NCI-H1092 treated with DMSO at 0.1 percent for 48 hours (cell line): Measurements from ENCODE around the gene RSPO4.

Source experiments
- DNase-seq: peaks from one replicate; lab custom pipeline; 2025; lab: John Stamatoyannopoulos, UW

RSPO4 gene

DNA sequence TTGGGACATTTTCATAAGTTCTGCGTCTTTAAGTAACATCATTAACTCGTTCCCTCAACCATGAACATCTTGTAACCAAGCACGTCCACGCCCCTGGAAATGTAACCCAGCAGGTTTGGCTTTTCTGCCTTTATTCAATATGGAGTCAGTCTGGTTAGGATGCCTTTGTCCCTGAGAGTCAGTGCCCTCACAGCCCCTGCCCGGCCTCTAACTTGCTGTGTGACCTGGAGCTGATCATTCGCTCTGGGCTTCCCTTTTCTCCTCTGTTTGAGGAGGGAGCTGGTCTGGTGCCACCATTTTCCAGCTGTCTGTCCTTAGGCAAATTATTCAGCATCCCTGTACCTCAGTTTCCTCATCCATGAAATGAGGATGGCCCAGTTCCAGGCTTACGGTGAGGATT lies 59.5 kb downstream of the RSPO4 start:
- DNase-seq = no peak

DNA sequence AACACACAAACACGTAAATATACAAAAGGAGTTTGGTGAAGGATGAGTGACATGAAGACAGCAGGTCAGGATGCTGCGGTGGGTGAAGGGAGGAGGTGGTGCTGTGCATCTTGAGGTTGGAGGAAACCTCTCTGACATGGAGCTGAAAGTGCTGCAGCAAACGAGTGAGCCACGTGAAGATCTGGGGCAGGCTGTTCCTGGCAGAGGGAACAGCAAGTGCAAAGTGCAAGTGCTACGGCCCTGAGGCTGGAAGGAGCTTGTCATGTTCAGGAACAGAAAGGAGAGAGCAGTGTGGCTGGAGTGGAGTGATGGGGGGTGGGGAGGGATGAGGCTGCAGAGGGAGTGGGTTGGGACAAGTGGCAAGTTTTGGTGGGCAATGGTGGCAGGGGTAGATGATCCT lies 61.2 kb downstream of the RSPO4 start:
- DNase-seq = no peak

DNA sequence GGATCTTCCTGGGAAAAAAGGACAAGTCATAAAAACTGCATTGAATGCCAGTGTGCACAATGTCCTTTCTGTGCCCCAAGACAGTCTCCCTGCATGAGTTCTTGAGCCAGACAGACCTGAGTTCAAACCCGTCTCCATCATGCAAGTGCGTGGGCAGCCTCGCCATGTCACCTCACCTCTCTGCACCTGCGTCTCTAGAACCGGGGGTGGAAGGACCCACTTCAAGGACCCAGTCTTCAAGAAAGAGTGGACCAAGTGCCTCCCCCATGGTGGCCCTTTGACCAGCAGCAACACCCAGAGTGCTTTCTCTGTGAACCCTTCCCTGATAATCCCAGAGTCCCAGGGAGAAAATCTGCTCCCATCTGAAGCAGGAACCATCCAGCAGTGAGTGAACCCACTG lies 62.5 kb downstream of the RSPO4 start:
- DNase-seq = no peak

DNA sequence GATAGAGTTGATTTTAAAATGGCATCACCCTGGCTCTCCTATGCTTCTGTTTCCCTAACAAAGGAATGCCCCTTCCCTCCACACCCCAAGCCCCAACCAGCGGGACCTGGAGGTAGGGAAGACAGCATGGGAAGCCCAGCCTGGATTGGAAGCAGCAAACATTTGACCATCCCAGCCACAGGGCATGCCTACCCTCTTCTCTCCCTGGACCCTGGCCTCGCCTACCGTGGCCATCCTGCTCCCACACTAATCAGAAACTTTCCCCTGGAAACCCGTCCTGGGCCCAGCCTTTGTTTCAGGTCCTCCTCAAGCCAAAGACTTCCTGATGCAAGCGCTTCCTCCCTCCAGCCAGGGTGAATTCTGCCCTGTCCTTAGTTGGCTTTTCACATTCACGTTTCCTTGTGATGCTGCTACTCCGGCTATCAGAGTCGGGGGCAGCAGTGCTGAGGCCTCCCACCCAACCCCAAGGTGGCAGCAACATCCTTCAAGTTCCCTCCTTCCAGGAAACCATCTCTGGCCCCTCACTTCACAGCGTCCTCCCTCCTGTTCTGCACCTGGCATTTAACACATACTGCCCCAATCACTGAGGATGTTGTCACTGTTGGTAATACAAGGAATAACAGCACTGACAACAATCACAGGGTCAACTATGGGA lies 67.8 kb downstream of the RSPO4 start:
- DNase-seq = no peak

DNA sequence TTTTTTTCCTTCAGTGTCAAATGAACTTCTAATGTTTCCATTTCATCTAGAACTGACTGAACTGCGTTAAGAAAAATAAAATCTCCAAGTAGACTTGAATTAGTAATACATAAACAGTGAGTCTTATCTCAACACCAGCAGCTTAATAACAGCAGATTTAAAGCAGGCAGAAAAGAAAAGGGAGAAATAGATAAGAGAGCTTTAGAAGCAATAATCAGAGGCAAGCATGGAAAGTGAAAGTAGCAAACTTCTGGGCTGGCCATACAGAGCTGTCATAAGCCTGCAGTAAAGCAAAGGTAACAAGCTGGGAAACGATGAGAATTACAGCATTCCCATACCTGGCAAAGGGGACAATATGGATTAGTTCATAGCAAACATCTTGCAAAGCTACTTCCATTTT lies 69.1 kb downstream of the RSPO4 start:
- no peak for DNase-seq

DNA sequence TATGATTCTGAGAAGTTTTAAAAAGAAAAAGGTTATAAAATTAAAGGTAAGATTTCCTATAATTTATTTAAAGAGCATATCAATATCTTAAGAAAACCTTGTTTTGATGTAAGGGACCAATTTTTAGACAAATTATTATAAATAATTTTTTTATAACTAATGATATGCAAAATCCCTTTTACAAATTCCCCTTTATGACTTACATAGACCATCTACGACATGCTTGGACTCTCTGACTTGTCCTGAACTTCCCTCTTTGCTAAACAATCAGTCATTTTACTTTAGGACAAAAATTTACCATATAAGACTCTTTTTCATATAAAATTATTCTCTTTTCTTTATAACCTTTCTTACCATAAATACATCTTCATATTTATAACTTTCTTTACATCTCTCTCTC lies 70.7 kb downstream of the RSPO4 start:
- no peak for DNase-seq

DNA sequence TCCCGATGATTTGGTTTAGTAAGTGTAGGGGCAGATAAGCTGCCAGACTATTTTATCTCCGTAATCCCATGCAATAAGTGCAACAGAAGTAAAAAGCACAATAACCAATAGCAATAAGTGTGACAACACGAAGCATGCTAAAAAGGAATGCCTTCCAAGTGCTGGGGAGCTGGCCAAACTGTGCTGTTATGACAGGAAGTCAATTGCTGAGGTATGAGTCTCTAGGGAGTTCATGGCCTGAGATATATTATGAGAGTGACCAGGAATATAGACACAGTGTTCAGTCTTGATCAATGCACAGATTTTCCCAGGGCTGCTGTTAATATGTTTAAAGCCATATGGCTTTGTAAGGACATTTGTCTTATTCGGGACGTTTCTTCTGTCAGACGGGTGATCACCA lies 75.4 kb downstream of the RSPO4 start:
- DNase-seq = no peak

DNA sequence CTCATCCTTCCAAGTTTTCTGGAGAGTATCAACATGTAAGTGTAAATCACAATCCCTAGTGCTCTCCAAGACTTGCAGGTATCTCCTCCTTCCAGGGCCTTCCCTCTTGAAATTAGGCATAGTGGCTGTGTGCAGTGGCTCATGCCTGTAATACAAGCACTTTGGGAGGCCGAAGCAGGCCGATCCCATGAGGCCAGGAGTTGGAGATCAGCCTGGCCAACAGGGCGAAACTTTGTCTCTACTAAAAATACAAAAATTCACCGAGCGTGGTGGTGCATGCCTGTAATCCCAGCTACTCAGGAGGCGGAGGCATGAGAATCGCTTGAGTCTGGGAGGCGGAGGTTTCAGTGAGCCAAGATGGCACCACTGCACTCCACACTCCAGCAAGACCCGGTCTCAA lies 76.6 kb downstream of the RSPO4 start:
- DNase-seq = no peak

DNA sequence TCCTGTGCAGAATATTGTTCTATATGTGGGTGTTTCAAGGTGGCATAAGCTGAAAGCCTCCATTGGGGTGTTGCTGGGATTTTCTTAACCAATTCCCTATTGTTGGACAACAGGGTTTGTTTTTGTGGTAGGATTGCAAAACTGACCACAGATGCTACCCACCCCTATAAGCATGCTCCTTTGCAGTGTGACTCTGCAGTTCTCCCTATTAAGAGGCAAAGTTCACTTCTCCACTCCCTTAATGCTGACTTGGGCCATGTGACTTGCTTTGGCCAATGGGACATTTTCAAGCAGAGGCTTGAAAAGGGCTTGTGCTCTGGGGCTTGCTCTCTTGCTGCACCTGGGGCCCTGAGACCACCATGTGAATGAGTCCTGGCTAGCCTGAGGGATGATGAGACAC lies 77.5 kb downstream of the RSPO4 start:
- no peak for DNase-seq

DNA sequence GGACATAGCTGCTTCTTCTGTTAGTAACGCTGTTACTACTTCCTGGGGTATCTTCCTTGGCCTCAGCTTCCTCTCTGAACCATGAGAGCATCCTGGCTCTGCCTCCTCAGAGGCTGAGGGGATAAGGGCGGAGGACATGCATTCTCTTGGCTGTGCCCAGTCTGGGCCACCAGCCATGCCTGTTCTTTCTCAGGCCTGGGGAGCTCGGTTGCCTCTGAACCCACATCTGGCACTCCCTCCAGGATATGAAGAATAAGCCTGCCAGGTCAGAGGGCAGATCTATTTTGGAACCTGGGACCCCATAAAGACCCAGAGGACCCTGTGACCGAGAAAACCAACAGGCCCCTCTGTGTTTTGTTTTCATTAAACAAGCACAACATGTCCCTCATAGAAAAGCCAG lies 79.3 kb downstream of the RSPO4 start:
- no peak for DNase-seq

DNA sequence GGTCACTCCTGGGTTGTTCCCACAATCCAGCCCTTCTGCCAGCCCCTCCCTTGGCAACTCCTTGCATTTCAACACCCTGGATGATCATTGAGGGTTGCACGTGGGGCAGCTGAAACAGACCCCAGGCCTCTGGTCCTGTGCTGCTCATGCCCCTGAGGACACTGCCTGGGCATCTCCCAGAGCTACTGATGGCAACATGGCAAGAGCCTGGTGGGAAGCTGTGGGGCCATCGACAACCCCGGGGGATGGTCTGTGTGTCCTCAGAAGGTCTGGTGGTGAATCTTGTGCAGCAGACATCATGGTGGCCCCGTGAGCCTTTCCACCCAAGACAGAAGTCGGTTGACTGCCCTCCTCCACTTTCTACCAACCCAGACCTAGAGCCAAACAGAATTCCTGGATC lies 81.0 kb downstream of the RSPO4 start:
- no peak for DNase-seq

DNA sequence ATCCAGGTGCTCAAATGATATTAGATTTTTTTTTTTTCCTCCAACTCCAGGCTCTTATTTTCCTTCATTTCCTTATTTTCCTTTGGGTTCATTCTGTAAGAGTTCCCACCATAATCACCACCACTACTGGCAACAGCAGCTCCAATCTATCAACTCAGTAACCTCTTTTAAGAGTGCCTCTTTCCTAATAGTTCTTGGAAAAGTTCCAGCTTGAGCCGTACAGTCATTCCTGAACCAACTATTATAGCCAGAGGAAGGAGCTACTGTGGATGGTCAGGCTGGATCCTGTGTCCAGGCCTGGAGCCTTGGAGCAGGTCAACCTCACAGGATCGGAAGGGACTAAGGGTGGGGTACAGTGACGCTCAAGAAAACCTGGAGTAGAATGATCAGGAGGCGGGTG lies 81.8 kb downstream of the RSPO4 start:
- no peak for DNase-seq

DNA sequence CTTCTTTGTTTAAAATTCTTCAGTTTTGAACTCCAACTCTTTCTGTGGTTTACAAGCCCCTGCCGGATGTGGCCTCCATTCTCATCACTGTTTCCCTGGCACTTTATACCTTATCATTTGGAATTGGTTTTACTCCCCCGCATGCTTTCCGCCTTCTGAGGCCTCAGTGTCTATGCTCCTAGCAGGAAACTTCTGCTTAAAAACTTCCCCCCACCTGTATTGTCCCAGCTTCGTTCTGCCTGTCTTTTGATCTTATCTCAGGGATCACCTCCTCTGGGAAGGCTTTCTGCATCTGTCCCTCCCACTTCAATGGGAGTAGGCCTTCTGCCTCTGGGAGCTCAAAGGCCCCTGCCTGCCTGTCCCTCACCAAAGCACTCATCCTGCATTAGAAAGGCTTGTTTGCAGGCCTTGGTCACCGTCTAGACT lies 82.6 kb downstream of the RSPO4 start:
- no peak for DNase-seq

DNA sequence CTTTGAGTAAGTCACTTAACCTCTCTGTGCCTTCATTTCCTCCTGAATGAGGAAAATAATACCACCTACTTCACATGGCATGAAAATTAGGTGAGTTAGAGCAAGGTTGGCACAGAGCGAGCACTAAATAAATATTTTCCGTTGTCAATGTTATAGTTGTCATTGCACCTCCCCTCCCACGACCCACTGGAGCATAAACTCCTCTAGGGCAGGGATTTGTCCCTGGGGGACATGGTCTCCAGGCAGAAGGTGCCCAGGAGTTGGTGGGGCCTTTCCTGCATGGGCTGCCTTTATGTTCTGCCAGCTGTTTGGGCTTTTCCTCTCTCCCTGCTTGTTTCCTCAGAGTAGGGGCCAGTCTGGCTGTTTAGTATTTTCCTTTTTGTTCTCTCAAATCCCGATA lies 84.7 kb downstream of the RSPO4 start:
- DNase-seq = no peak

DNA sequence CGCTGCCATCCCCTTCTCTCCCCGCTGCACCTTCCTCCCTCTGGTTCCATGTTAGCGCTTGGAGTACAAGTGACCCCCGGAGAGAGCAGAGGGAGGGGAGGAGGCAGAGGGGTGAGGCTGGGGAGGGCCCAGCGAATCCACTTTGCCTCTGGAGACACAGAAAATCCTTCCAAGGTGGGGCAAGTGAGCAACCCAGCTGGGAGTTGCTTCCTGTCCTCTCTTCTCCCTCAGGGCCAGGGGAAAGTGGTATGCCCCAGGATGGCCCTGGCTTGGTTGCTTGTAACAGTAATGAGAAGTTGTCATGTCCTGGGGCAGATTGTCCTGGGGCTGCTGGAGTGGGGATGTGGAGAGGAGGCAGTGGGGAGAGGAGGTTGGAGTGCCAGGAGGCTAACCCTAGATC lies 85.3 kb downstream of the RSPO4 start:
- no peak for DNase-seq

DNA sequence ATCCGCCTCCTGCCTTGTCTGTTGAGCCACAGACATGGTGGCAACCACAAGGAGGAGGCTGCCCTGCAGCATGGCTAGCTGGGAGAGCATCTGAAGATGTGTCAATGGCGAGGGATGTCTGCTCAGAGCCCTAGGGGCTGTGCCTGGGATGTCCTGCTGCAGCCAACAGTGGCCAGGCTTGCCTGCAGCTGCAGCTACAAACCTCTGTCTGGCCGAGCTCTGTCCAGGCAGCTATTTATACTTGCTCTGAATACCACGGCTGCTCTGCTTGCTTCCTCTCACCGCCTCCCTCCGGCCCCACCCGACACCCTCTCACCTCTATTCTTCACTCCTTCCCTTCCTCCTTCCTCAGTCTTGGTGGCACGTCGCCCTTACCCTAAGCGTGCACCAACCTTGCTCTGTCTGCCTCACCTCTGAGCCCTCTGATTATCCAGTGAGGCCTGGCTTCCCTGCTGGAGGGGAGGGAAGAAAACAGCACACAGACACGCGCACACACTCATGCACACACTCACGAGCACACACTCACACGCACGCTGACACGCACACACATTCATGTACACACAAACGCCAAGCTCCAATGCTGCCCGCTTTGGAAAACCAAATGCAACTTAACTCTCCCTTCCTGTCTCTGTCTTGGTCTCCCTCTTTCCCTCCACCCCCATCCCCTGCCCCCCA lies 85.8 kb downstream of the RSPO4 start, which contains the start of gene ANGPT4:
TSS of gene ANGPT4 (minus strand) at position 210 of the 675 bp plus-strand sequence. CDS start at position 90, 120 bp downstream.
- DNase-seq = no peak

DNA sequence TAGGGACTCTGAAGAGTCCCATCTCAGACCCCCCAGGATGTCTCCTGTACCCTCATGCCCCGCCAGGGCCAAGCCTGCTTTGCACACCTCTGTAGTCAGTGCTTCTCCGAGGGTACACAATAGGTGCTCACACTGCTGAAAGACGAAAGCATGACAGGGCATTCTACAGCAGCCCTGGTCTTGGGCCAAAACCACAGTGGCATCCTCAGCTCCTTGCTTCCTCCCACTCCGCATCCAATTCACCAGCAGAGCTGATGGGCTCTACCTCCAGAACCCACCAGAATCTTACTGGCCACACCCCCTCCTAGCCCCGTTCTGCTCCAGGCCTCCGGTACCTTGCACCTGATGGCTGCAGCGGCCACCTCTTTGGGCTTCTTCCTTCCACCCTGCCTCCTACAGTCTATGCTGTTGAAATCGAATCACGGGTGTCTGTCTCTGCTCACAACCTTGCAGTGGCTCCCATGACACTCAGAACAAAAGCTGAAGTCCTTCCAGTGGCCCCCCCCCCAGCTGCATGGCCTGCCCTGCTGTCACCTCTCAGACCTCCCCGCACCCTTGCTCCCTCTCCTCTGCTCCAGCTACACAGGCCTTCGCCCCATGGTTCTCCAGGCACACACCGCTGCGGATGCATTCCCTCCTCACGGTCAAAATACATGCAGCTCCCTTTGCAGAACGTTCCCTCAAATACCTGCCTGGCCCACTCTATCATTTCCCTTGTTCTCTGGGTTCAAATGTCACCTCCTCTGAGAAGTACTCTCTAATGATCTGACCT lies 87.2 kb downstream of the RSPO4 start:
- DNase-seq = no peak

DNA sequence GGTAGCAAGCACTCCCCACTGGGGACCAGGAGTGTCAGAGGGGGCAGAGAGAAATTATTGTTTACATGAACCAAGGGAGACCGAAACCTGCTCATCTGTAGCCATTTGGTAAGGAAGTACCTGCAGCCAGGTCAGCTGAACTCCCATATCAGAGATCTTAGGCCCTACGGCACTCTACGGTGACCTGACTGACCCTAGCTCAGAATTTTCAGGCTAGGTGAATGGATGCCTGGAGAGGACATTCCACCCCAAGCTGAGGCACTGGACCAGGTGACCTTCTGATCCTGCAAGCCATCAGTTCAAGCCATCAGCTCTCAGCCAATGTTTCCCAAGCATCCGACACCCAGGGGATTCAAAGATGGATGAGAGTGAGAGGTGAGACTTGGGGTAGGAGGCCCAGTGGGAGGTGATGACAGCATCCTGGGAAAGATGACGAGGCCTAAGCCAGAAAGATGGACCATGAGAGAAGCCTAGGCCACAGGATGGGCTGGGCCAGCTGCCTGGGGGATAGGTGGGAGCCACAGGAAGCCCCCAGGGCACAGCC lies 88.7 kb downstream of the RSPO4 start:
- no peak for DNase-seq

DNA sequence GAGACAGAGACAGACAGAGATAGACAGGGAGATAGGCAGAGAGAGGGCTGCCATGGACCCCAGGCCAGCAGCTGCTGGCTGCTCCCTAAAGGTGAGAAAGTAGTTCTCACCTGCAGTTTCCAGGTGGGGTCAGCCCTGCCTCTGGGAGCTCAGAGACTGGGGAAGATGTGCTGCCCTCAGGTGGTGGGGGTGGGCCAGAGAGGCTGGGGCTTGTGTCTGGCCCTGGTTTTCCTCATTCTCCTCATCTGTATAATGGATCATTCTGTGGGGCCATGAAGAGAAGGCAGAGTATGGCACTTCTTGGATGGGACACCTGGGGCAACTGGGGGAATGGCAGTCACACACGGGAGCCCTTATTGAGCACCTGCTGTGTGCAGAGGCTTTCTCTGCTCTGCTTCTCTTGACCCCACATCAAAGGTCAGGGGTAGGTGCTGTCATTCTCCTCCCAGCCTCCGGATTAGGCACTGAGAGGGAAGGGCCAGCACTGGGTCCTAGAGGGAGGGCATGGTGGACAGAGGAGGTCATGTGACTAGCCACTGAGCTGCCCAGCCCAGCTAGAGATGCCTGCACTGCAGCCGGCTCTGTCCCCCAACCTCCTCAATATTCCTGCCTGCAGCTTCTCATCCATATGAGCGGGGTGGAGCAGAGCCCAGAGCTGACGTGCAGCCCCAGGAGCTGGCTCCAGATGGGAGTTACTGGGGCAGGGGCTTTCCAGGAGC lies 90.1 kb downstream of the RSPO4 start:
- no peak for DNase-seq

DNA sequence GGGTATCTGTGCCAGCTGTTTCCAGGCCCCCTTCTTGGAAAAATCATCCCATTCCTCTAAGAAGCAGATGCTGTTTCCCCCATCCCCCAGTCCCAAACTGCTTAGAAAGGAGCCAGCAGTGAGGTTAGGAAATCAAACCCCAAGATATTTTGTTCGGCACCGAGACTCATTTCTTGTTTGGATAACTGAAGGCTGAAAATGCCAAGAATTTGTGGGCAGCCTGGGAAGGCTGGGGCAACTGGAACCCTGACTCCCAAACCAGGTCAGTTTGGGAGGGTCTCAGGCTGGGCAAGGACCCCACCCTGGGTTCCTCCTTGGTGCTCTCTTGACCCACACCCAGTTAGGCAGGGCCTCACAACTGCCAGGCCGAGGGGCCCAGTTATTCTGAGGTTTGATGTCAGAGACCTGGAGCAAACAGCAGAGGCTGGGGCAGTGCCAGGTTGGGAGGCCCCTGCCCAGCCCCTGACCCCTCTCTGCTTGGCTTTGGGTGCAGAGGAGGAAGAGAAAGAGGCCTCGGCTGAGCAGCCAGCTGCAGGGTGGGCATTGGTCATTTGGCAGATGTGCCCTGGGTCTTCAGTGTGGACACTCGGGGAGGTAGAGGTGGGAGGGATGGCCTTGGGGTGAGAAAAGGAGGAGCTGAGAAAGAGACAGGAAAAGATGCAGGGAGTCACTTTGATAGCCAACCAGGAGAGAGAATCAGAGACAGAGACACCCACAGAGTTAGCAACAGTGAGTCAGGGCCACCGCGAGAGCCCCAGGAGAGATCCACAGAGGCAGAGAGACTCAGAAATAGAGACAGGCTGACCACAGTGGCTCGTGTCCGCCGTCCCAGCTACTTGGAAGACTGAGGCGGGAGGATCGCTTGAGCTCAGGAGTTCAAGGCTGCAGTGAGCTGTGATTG lies 91.0 kb downstream of the RSPO4 start:
- no peak for DNase-seq
